Iris pigment epithelial cell (primary cell): ENCODE data around the gene SSPN.
A peak's percentile ranks its signal among the peaks of the same experiment; 100 is the strongest.

Source experiments
- DNase-seq: peaks from one replicate; pipeline ENCODE4 v3.0.0-alpha.2; 2011; ENCODE audit warnings: low read depth

The SSPN gene

GRCh38 chr12:26195250-26195640 lies at the start of gene SSPN:
Gene SSPN (plus strand): TSS chr12:26195573. CDS start chr12:26195673, 100 bp downstream.
- DNase-seq: peak; percentile 60

GRCh38 chr12:26148291-26148690 lies 47.1 kb upstream of the SSPN start:
- DNase-seq: no peak

GRCh38 chr12:26149968-26150500 lies 45.3 kb upstream of the SSPN start:
- no peak for DNase-seq

GRCh38 chr12:26150736-26151450 lies 44.5 kb upstream of the SSPN start:
- peak; percentile 80 for DNase-seq

- peak; percentile 6 for DNase-seq
These were observed 42.8 kb upstream of the SSPN start for GRCh38 chr12:26152507-26153102.

GRCh38 chr12:26153421-26154154 lies 41.8 kb upstream of the SSPN start:
- DNase-seq: peak; percentile 98

- no peak for DNase-seq
These were observed 39.0 kb upstream of the SSPN start for GRCh38 chr12:26156201-26156871.

GRCh38 chr12:26157001-26157400 lies 38.4 kb upstream of the SSPN start:
- DNase-seq: no peak

GRCh38 chr12:26158078-26158764 lies 37.2 kb upstream of the SSPN start:
- DNase-seq: no peak

GRCh38 chr12:26162174-26162573 lies 33.2 kb upstream of the SSPN start:
- no peak for DNase-seq

- no peak for DNase-seq
These were observed 32.5 kb upstream of the SSPN start for GRCh38 chr12:26162905-26163304.

GRCh38 chr12:26164118-26164517 lies 31.3 kb upstream of the SSPN start:
- no peak for DNase-seq

GRCh38 chr12:26172013-26172412 lies 23.4 kb upstream of the SSPN start:
- DNase-seq: no peak

- no peak for DNase-seq
These were observed 22.8 kb upstream of the SSPN start for GRCh38 chr12:26172539-26172938.

- DNase-seq: no peak
These were observed 22.3 kb upstream of the SSPN start for GRCh38 chr12:26172946-26173552.

GRCh38 chr12:26176725-26177124 lies 18.6 kb upstream of the SSPN start:
- no peak for DNase-seq

- no peak for DNase-seq
These were observed 18.1 kb upstream of the SSPN start for GRCh38 chr12:26177283-26177682.

- DNase-seq: no peak
These were observed 15.5 kb upstream of the SSPN start for GRCh38 chr12:26179826-26180225.

GRCh38 chr12:26182377-26182776 lies 13.0 kb upstream of the SSPN start:
- DNase-seq: no peak

GRCh38 chr12:26185532-26186320 lies 9.6 kb upstream of the SSPN start:
- no peak for DNase-seq
